Natural killer cell treated with Interleukin-12 subunit alpha and Interleukin-12 subunit beta and Interleukin-15 and Interleukin-18, amount 100 ng/mL, for 72 hours (primary cell): ENCODE results near the gene ADRA2C. TPM values are rescaled to one million over a fixed set of nuclear protein-coding genes. Genes with fewer than 3 reads are reported as not detected.

Experiments used
- ATAC-seq, 2 donors: fragments of 150-1000 bp; cut with Tn5 transposase in 1 of 2; sonication (Bioruptor Pico), chemical (Tn5 transposase) in 1 of 2; 2 replicates each; pipeline ENCODE4 v1.10.0; 2021
- DNase-seq: peaks from one replicate; pipeline ENCODE4 v3.0.0; 2022; ENCODE audit warnings: low spot score
- H3K27ac Mint-ChIP-seq, 2 donors: 1 replicate in 1 of 2; 2 replicates in 1 of 2; pipeline ENCODE4 v1.8.0; 2022; ENCODE audit warnings: mixed read lengths in 2 of 2, mild to moderate bottlenecking in 1 of 2, moderate library complexity in 1 of 2
- H3K27me3 Mint-ChIP-seq, 2 donors: 1 replicate in 1 of 2; 2 replicates in 1 of 2; pipeline ENCODE4 v1.8.0; 2022; ENCODE audit warnings: mixed read lengths in 2 of 2
- H3K36me3 Mint-ChIP-seq: one replicate; pipeline ENCODE4 v1.8.0; 2022; ENCODE audit warnings: mixed read lengths
- H3K4me1 Mint-ChIP-seq, 2 donors: 1 replicate in 1 of 2; 2 replicates in 1 of 2; pipeline ENCODE4 v1.8.0; 2022; ENCODE audit warnings: low read depth in 2 of 2, mixed read lengths in 2 of 2, mild to moderate bottlenecking in 1 of 2
- H3K4me3 Mint-ChIP-seq: one replicate; pipeline ENCODE4 v1.8.0; 2022; ENCODE audit warnings: mixed read lengths
- H3K9me3 Mint-ChIP-seq: 2 replicates; pipeline ENCODE4 v1.8.0; 2022; ENCODE audit warnings: mixed read lengths
- total RNA-seq, 2 donors: library from RNA; stranded (reverse); gene quantifications; one replicate each; pipeline ENCODE4 v1.2.3, GENCODE V29; 2022

ADRA2C gene
- total RNA-seq, 2 donors from 2014 or later = not detected

DNA sequence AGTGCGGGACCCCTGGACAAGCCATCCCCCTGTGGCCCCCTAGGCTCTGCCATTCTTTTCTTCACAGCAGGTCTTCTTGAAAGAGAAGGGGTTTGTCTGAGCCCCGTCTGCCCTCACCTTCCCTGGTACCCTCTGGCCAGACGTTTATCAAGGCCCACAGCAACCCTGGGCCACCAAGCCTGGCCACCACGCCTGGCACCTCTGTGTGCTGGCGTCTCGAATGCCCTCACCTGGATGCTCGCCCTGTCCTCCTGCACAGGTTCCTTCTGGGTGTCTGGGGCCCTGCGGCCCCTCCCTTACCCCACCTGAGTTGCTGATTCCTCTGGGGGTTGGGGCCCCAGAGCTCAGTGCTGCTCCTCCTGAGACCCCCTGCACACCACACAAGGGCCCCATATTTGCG, 25.1 kb downstream of the ADRA2C start:
- Mint-ChIP-seq H3K9me3 (peaks cover 7% of the 10 kb centered on the region), H3K27me3 (peaks cover 22 to 27% of the 10 kb centered on the region in 2 donors), H3K4me1 (peaks cover 0 to 6% of the 10 kb centered on the region in 2 donors), H3K4me3 (no peak overlapping the region), H3K27ac (no peak overlapping the region), H3K36me3 (peaks cover 11% of the 10 kb centered on the region)
- DNase-seq = no peak
- ATAC-seq = no peak

DNA sequence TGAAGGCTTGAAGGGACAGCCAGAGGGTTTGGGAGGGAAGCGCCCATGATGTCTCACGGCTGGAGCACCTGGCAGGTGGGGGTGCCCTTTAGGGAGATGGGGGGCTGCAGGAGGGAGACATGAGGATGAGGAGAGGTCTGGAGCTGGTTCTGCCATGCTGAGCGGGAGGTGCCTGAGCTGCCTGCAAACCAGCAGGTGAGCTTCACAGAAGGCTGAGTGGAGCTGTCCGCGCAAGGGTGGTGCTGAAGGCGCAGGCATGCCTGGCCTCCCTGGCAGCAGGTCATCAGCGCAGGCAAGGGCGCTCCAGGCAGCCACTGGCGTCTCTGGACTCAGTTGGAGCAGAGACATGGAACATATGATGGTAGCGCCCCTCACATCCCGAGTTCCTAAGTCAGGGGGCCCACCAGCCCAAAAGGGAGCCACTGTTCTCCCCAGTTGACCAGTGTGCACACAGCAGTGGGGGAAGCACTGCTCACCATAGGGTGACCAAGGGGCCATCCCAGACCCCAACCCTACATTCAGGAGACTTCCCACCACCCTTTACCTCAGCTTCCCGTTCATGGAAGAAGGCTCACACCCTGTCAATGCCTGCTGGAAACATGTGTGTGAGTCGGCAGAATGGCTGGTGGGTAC, 25.8 kb downstream of the ADRA2C start:
- Mint-ChIP-seq H3K4me1 (peaks cover 0 to 6% of the 10 kb centered on the region in 2 donors), H3K27me3 (peaks cover 22 to 27% of the 10 kb centered on the region in 2 donors)
- ATAC-seq = no peak

DNA sequence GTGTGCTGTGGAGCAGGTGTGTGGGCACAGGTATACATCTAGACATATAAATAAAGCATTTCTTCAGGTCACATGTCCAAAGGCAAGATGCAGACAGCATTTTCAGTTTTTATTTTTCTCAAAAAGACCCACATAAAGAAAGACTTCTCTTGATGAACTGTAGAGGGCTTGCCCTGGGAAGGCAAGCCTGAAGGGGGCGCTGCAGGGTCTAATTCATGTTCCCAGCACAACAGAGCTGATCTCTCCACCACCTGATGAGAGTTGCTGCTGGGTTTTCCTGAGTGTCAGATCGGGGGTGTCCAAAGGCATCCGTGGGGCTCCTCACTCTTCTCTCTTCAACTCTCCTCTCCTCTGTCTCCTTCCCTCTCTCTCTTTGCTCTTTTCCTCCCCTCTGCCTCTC, 26.6 kb downstream of the ADRA2C start:
- Mint-ChIP-seq H3K9me3 (peaks cover 7% of the 10 kb centered on the region), H3K27me3 (peaks cover 22 to 27% of the 10 kb centered on the region in 2 donors), H3K36me3 (peaks cover 11% of the 10 kb centered on the region), H3K27ac (no peak overlapping the region), H3K4me1 (peaks cover 0 to 6% of the 10 kb centered on the region in 2 donors), H3K4me3 (no peak overlapping the region)
- DNase-seq = no peak
- ATAC-seq = no peak

More for the DNA sequence above, 25.8 kb downstream of the ADRA2C start:
- Mint-ChIP-seq H3K9me3 (peaks cover 7% of the 10 kb centered on the region), H3K4me3 (no peak overlapping the region), H3K36me3 (peaks cover 11% of the 10 kb centered on the region), H3K27ac (no peak overlapping the region)
- DNase-seq = no peak

DNA sequence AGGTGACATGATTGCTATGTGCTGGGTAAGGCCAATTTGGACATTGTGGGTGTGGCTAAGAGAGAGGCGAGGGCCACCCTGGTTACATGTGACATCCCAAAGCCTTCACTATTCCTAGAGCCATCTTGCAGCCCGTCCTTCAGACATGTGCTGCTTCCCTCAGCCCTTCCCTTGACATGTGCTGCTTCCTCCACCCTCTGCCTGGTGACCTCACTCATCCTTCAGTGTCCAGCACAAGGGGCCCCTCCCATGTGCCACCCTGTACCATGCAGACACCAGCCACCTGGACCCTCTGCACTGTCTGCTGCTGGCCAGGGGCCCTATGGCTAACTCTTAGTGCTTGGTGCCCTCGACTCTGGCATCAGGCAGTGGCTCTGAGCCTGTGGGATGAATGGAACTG, 27.4 kb downstream of the ADRA2C start:
- H3K27me3 Mint-ChIP-seq = peaks cover 22 to 27% of the 10 kb centered on the region in 2 donors
- peaks cover 7% of the 10 kb centered on the region for H3K9me3 Mint-ChIP-seq
- peaks cover 0 to 6% of the 10 kb centered on the region in 2 donors for H3K4me1 Mint-ChIP-seq
- no peak overlapping the region for H3K4me3 Mint-ChIP-seq
- DNase-seq (no peak), ATAC-seq (no peak)
- H3K36me3 Mint-ChIP-seq = peaks cover 11% of the 10 kb centered on the region
- H3K27ac Mint-ChIP-seq = no peak overlapping the region

DNA sequence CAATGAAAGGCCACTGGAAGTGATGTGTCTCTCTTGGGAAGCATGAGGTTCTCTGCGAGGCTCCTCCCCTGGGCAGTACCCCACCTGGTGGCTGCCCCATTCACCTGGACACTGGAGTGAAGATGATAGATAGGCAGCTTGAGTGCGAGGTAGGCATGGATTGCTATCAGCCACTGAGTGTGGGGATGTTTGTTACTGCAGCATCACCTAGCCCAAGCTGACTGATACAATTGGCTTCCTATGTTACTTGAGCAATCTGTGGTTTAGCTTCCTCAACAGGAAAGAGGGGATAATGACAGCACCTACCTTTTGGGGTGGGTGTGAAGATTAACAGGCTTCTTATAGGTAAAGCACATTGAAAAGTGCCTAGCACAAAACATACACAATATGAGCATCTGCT, 30.8 kb downstream of the ADRA2C start:
- Mint-ChIP-seq H3K4me3 (no peak overlapping the region), H3K4me1 (no peaks in the 10 kb centered on the region), H3K27me3 (peaks cover 15 to 23% of the 10 kb centered on the region in 2 donors), H3K27ac (no peak overlapping the region), H3K9me3 (peaks cover 7% of the 10 kb centered on the region), H3K36me3 (peaks cover 11% of the 10 kb centered on the region)
- DNase-seq (no peak), ATAC-seq (no peak)

DNA sequence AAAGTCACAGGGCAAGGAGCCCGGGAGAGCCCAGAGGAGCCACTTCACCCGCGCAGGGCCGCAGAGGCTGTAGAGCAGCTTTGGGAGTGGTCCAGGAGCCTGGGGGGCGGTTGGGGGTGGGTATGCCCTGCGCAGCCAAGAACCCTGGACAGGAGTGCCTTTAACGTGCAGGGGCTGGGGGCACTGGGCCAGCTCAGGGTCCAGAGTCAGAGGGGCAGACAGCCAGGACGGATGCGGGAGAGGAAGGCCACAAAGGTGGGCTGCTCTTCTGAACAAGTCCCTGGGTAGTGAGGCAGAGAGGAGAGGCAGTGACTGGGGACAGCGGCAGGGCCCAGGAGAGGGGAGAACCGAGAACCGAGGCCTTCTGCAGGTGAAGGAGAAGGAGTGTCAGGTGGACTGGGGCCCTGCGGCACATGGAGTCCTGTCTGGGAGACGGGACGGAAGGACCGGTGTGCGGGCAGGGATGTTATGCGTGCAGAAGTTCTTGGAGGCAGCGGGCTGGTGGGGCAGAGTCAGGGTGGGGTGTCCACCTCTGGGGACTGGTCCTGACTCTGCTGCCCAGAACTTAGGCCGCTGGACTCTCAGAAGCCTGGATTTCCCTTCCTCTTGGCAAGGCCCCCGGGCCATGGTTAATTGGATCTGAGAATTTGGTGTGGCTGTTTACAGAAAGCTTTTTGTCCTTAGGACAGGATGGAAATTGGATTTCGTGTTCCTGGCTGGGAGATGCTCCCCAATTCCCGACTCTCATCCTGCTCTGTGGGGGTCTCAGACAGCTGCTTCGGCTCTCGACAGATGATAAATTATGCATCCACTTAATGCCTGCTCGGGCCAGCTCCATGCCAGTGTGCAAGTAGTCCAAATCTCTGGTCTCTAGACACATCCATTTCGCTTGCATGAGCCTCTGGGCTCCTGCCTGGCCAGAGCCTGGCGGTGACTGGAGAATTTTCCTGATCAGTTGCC, 31.9 kb downstream of the ADRA2C start:
- no peak overlapping the region for H3K4me3 Mint-ChIP-seq
- no peaks in the 10 kb centered on the region for H3K4me1 Mint-ChIP-seq
- H3K27ac Mint-ChIP-seq = no peak overlapping the region
- DNase-seq (no peak), ATAC-seq (no peak)
- H3K27me3 Mint-ChIP-seq = peaks cover 15 to 20% of the 10 kb centered on the region in 2 donors
- H3K36me3 Mint-ChIP-seq = peaks cover 11% of the 10 kb centered on the region
- H3K9me3 Mint-ChIP-seq = peaks cover 5% of the 10 kb centered on the region

DNA sequence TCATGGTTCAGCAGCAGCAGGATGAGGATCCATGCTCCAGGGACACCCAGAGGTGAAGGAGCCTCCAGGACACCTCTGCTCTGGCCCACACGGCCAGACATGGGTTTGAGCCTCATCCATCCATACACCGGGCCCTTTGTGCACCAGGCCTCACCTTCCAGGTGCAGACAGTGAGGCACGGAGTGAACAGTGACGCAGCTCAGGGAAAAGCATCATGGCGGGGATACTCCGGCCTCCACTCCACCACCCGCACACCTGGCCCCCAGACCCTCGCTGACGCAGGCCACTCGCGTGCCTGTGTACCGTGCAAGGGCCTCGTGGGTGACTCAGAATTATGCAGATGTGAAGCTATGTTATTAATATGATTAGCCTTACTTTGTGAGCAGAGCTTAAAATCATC, 33.3 kb downstream of the ADRA2C start:
- peaks cover 9 to 16% of the 10 kb centered on the region in 2 donors for H3K27me3 Mint-ChIP-seq
- peaks cover 10% of the 10 kb centered on the region for H3K36me3 Mint-ChIP-seq
- no peak overlapping the region for H3K27ac Mint-ChIP-seq
- H3K4me1 Mint-ChIP-seq = no peaks in the 10 kb centered on the region
- no peak for ATAC-seq
- DNase-seq = no peak
- H3K9me3 Mint-ChIP-seq = peaks cover 4% of the 10 kb centered on the region
- H3K4me3 Mint-ChIP-seq = no peak overlapping the region

DNA sequence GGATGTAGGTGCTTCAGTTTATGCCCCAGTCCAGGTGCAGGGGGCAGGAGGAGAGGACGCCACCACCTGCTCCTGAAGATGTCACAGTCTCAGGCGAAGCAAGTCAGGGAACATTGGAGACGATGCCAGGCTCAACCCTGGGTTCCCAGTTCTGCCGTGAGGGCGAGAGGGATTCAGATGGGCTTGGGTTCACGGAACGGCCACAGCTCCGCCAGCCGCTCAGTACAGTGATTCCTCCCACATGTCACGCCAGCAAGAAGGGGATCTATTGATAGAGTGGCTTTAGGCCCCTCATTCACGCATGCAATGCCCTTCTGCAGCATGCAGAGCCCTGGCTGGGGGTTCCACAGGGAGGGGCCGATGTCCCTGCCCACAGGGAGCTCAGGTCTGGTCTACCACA, 34.2 kb downstream of the ADRA2C start:
- Mint-ChIP-seq H3K4me3 (no peak overlapping the region), H3K27me3 (peaks cover under 1 to 12% of the 10 kb centered on the region in 2 donors), H3K9me3 (peaks cover 2% of the 10 kb centered on the region), H3K4me1 (no peaks in the 10 kb centered on the region), H3K27ac (no peak overlapping the region), H3K36me3 (peaks cover 2% of the 10 kb centered on the region)
- no peak for ATAC-seq
- no peak for DNase-seq

DNA sequence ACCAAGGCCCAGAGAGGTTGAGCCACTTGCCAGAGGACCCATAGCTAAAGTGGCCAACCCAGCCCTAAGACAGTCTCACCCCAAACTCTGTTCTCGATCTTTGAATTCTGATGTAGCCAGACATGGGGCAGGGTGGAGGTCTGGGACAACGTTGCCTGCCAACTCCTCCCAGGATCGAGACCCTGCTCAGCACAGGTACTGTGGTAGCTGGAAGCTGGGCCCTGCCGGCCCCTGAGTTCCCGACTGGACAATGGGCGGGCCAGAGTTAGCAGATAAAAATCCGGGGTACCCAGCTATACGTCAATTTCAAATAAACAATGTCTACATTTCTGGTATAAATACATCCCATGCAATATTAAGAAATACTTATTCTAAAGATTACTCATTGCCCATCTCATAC, 35.3 kb downstream of the ADRA2C start:
- no peak overlapping the region for H3K4me3 Mint-ChIP-seq
- H3K9me3 Mint-ChIP-seq = no peaks in the 10 kb centered on the region
- peaks cover 0 to 13% of the 10 kb centered on the region in 2 donors for H3K27me3 Mint-ChIP-seq
- DNase-seq (no peak), ATAC-seq (no peak)
- H3K27ac Mint-ChIP-seq = no peak overlapping the region
- H3K4me1 Mint-ChIP-seq = no peaks in the 10 kb centered on the region
- no peaks in the 10 kb centered on the region for H3K36me3 Mint-ChIP-seq

DNA sequence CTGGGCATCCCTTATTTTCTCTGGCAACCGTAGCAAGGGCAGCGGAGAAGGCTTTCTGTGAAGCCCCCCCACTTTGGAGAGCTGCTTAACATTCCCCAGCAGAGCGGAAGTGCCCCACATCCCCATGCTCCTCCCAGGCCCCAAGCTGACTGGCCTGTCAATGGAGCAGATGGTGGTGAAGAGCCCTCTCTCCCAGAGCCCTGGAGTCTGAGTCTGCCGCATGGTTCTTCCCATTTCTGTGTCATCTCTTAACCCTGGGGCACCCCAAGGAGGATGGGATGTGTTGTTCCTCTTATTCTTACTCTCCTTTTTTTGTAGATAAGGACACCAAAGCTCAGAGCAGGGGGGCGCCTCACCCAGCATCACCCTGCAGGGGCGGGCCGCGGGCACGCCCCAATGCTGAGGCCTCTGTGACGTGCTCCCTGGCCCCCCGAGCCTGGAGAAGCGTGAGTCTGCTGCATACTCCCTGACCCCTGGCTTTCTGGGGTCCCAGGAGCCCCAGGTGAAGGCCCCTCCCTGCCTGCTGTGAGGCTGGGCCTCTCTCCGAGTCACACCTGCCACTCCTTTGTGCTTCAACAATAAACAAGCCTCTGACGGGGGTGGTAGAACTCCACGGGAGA, 35.9 kb downstream of the ADRA2C start:
- DNase-seq (no peak), ATAC-seq (no peak)
- Mint-ChIP-seq H3K4me3 (no peak overlapping the region), H3K9me3 (no peaks in the 10 kb centered on the region), H3K27ac (no peak overlapping the region), H3K4me1 (no peaks in the 10 kb centered on the region), H3K36me3 (no peaks in the 10 kb centered on the region), H3K27me3 (peaks cover 0 to 18% of the 10 kb centered on the region in 2 donors)

DNA sequence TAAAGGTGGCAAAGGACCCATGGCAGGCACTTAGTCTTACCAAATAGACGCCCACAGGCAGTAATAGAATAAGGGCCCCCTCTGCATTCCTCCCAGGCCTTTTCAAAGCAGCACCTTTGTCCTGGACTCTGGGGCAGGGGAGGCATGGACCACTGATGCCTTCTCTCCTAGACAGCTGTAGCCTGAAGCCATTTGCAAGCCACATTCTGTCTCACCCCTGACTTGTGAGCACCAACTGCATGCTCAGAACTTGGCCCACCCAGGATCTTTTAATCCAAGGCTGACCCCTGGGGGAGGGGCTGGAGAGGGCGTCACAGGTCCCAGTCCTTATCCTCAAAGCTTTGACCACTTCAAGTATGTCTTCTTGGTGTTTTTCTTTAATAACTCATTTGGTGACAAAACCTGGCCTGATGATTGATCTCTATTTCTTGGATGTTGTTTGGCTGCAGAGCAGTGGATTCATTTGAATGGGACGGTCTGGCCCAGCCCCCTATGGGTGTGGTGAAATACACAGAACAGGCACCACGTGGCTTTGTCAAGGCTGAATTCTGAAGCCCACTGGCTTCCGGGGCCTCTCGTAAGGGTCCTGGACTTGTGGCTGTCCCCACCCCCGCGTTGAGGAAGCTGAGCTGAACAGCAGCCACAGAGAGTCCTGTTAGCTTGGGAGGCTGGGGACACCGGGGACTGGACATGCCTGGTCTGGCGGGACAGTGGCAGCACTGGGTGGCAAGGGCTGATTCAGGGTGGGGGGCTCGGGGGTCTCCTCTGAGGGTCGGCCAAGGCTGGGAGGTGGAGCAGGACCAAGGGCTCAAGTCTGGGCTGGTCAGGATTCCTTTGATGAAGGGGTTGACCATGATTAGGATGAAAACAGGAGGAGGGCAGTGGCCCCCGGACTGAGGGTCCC, 36.6 kb downstream of the ADRA2C start:
- Mint-ChIP-seq H3K4me3 (no peak overlapping the region), H3K27ac (no peak overlapping the region), H3K36me3 (no peaks in the 10 kb centered on the region), H3K27me3 (peaks cover 2 to 19% of the 10 kb centered on the region in 2 donors), H3K4me1 (no peaks in the 10 kb centered on the region), H3K9me3 (no peaks in the 10 kb centered on the region)
- ATAC-seq = peak in 1 of 2 donors; percentile 13
- DNase-seq = no peak

DNA sequence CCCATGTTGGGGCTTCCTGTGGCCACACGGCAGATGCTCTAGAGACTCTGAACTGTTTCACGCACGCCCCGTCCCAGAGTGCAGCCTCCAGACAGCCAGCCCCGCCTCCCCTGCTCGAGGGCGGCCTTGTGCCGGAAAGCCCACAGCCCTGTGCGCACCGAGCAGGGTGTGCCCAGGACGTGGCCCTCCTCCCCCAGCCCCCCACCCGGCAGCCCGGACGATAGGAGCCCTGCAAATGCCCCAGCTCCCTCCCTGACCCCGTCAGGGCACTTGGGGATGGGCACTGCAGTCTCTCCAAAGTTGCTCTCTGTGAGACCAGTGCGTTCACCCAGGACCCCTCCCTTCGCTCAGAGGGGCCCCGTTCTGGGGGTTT, 37.3 kb downstream of the ADRA2C start:
- no peak for ATAC-seq
- no peak for DNase-seq
- H3K4me3 Mint-ChIP-seq = no peak overlapping the region

DNA sequence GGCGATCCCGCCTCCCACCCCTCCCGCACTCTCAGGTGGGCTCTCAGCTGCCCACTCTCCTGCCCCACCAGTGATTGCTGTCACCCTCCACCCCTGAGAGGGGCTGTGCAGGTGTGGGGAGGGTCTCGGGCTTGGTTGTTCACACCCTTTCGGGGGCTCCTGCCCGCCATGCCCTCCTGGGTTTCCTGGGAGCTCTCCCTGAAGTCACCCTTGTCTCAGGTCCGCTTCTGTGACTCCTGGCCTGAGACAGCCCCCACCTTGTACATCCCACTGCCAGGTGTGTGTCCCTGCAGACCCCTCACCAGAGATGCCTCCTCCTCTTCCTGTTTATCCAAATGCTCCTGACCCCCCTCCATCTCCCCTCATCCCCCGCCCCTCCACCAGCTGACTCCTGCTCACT, 37.8 kb downstream of the ADRA2C start:
- no peak for ATAC-seq

More for the DNA sequence above, 37.3 kb downstream of the ADRA2C start:
- Mint-ChIP-seq H3K27me3 (peaks cover 8 to 23% of the 10 kb centered on the region in 2 donors), H3K36me3 (no peaks in the 10 kb centered on the region), H3K9me3 (no peaks in the 10 kb centered on the region), H3K4me1 (no peaks in the 10 kb centered on the region), H3K27ac (no peak overlapping the region)

More for the DNA sequence above, 37.8 kb downstream of the ADRA2C start:
- peaks cover 13 to 28% of the 10 kb centered on the region in 2 donors for H3K27me3 Mint-ChIP-seq
- H3K36me3 Mint-ChIP-seq = no peaks in the 10 kb centered on the region
- H3K27ac Mint-ChIP-seq = no peak overlapping the region
- no peaks in the 10 kb centered on the region for H3K4me1 Mint-ChIP-seq
- no peak overlapping the region for H3K4me3 Mint-ChIP-seq
- no peaks in the 10 kb centered on the region for H3K9me3 Mint-ChIP-seq
- no peak for DNase-seq
